ENCODE data around the gene BEND4. TPM values are rescaled to one million over a fixed set of nuclear protein-coding genes. Genes with fewer than 3 reads are reported as not detected.

BEND4 gene
- total RNA-seq (2021) (0.13 and 0.31 TPM in 2 replicates), Bru-seq, nascent RNA (percentile 18 among the genes with signal in this experiment), BruChase-seq, experiment 1, labeled RNA remaining after a 2-hour chase (percentile 28 among the genes with signal in this experiment), BruChase-seq, experiment 2, labeled RNA remaining after a 6-hour chase (percentile 22 among the genes with signal in this experiment)
- long read RNA-seq, partial matches to known transcripts: 2 of 2 reads
- long read RNA-seq, other reads (novel, unspliced or antisense): 0 of 2 reads

GRCh38 chr4:42152507-42153504, at the start of gene BEND4:
BEND4 (minus strand) TSS chr4:42152655; CDS start chr4:42152143, 512 bp downstream.
- ChIA-PET POLR2A (ENCODE audit: low non-redundant PET) (no interaction called here), CTCF (no interaction called here)
- H3K36me3 ChIP-seq (ENCODE audit: insufficient read depth, low read length, poor library complexity, severe bottlenecking): no peaks in the 10 kb centered on the region
- H3K27me3 ChIP-seq (replicated peaks; ENCODE audit: insufficient read depth, low read depth, low read length, poor library complexity): peaks cover 92% of the 10 kb centered on the region
- BruUV-seq (replicated peaks): no TSS peak
- H3K9me3 ChIP-seq (ENCODE audit: low read depth, low read length, poor library complexity, severe bottlenecking): no peaks in the 10 kb centered on the region
- TF ChIP-seq CTCF (conservative IDR thresholded peaks at IDR 0.05; ENCODE audit: low read depth, low read length) (no peak), EZH2 (IDR thresholded peaks at IDR 0.05; ENCODE audit: borderline replicate concordance, low read depth, low read length, poor library complexity, severe bottlenecking) (no peak)
- peak within 1 kb of the TSS; percentile 50 for H3K4me3 ChIP-seq (ENCODE audit: low read depth, low read length, poor library complexity, severe bottlenecking)
- no peak within 1 kb of the TSS for H3K27ac ChIP-seq (ENCODE audit: low read depth, low read length, poor library complexity, severe bottlenecking)
- intact Hi-C loops (cut with micrococcal nuclease; ENCODE audit: unreplicated experiment): no loop called here
- DNase-seq (ENCODE audit: low spot score): no peak
- H3K4me1 ChIP-seq (ENCODE audit: insufficient read depth, low read length, poor library complexity, severe bottlenecking): peaks cover 12% of the 10 kb centered on the region

GRCh38 chr4:42197341-42197740, 44.9 kb upstream of the BEND4 start:
- no peak overlapping the region for H3K4me3 ChIP-seq (ENCODE audit: low read depth, low read length, poor library complexity, severe bottlenecking)
- H3K36me3 ChIP-seq (ENCODE audit: insufficient read depth, low read length, poor library complexity, severe bottlenecking): no peaks in the 10 kb centered on the region
- TF ChIP-seq EZH2 (IDR thresholded peaks at IDR 0.05; ENCODE audit: borderline replicate concordance, low read depth, low read length, poor library complexity, severe bottlenecking): no peak
- DNase-seq (ENCODE audit: low spot score): peak; percentile 15
- no peaks in the 10 kb centered on the region for H3K27me3 ChIP-seq (replicated peaks; ENCODE audit: insufficient read depth, low read depth, low read length, poor library complexity)
- no TSS peak for BruUV-seq (replicated peaks)
- no peaks in the 10 kb centered on the region for H3K4me1 ChIP-seq (ENCODE audit: insufficient read depth, low read length, poor library complexity, severe bottlenecking)
- CTCF ChIA-PET: no interaction called here
- no peaks in the 10 kb centered on the region for H3K9me3 ChIP-seq (ENCODE audit: low read depth, low read length, poor library complexity, severe bottlenecking)
- POLR2A ChIA-PET (ENCODE audit: low non-redundant PET): no interaction called here
- intact Hi-C loops (cut with micrococcal nuclease; ENCODE audit: unreplicated experiment): no loop called here
- no peak overlapping the region for H3K27ac ChIP-seq (ENCODE audit: low read depth, low read length, poor library complexity, severe bottlenecking)

- no TSS peak for BruUV-seq (replicated peaks)
- no peaks in the 10 kb centered on the region for H3K27me3 ChIP-seq (replicated peaks; ENCODE audit: insufficient read depth, low read depth, low read length, poor library complexity)
- no peak for DNase-seq (ENCODE audit: low spot score)
- no peaks in the 10 kb centered on the region for H3K4me1 ChIP-seq (ENCODE audit: insufficient read depth, low read length, poor library complexity, severe bottlenecking)
- no peak overlapping the region for H3K4me3 ChIP-seq (ENCODE audit: low read depth, low read length, poor library complexity, severe bottlenecking)
- POLR2A ChIA-PET (ENCODE audit: low non-redundant PET): no interaction called here
- CTCF ChIA-PET: no interaction called here
- no peaks in the 10 kb centered on the region for H3K36me3 ChIP-seq (ENCODE audit: insufficient read depth, low read length, poor library complexity, severe bottlenecking)
- TF ChIP-seq EZH2 (IDR thresholded peaks at IDR 0.05; ENCODE audit: borderline replicate concordance, low read depth, low read length, poor library complexity, severe bottlenecking): no peak
- no peak for TF ChIP-seq CTCF (conservative IDR thresholded peaks at IDR 0.05; ENCODE audit: low read depth, low read length)
- H3K9me3 ChIP-seq (ENCODE audit: low read depth, low read length, poor library complexity, severe bottlenecking): no peaks in the 10 kb centered on the region
- intact Hi-C loops (cut with micrococcal nuclease; ENCODE audit: unreplicated experiment): no loop called here
- no peak overlapping the region for H3K27ac ChIP-seq (ENCODE audit: low read depth, low read length, poor library complexity, severe bottlenecking)
Measured at GRCh38 chr4:42172921-42173320, 20.5 kb upstream of the BEND4 start.

All from A673 (cell line).